ENCODE results near the gene DSTYK.

The DSTYK gene

GRCh38 chr1:205199090-205199930, 12.2 kb downstream of the DSTYK start:
- Histone ChIP-seq H3K27me3 (replicated peaks; ENCODE audit: insufficient read depth, low read length) (no peaks in the 10 kb centered on the region), H3K27ac (ENCODE audit: low read length) (no peak overlapping the region), H3K9ac (ENCODE audit: low read length) (no peak overlapping the region), H3K4me1 (ENCODE audit: low read length) (no peaks in the 10 kb centered on the region), H2AFZ (ENCODE audit: low read length) (no peak overlapping the region), H3F3A (ENCODE audit: insufficient read depth, low read length) (no peaks in the 10 kb centered on the region), H3K79me2 (ENCODE audit: low read length) (peaks cover 75% of the 10 kb centered on the region), H3K4me3 (ENCODE audit: low read length) (no peak overlapping the region), H3K9me3 (replicated peaks; ENCODE audit: insufficient read depth, low read length) (no peaks in the 10 kb centered on the region), H4K20me1 (ENCODE audit: insufficient read depth, low read length) (no peaks in the 10 kb centered on the region), H3K9me2 (replicated peaks; ENCODE audit: insufficient read depth, low read length) (no peaks in the 10 kb centered on the region), H3K36me3 (replicated peaks; ENCODE audit: insufficient read depth, low read length) (no peaks in the 10 kb centered on the region), H3K4me2 (ENCODE audit: low read depth, low read length) (no peak overlapping the region)
- no peak for DNase-seq
- TF ChIP-seq EZH2 (optimal IDR thresholded peaks at IDR 0.05; ENCODE audit: low read depth, low read length) = no peak
- TF ChIP-seq EZH2phosphoT487 (IDR thresholded peaks at IDR 0.05; ENCODE audit: low read length) = no peak
- TF ChIP-seq CTCF (IDR thresholded peaks at IDR 0.05; ENCODE audit: low read length) = no peak

GRCh38 chr1:205192287-205192686, 19.2 kb downstream of the DSTYK start:
- Histone ChIP-seq H3F3A (ENCODE audit: insufficient read depth, low read length) (no peaks in the 10 kb centered on the region), H3K36me3 (replicated peaks; ENCODE audit: insufficient read depth, low read length) (no peaks in the 10 kb centered on the region), H3K4me3 (ENCODE audit: low read length) (no peak overlapping the region), H3K79me2 (ENCODE audit: low read length) (peaks cover 68% of the 10 kb centered on the region), H3K27me3 (replicated peaks; ENCODE audit: insufficient read depth, low read length) (no peaks in the 10 kb centered on the region), H3K9ac (ENCODE audit: low read length) (no peak overlapping the region), H4K20me1 (ENCODE audit: insufficient read depth, low read length) (no peaks in the 10 kb centered on the region), H2AFZ (ENCODE audit: low read length) (no peak overlapping the region), H3K4me2 (ENCODE audit: low read depth, low read length) (no peak overlapping the region), H3K9me2 (replicated peaks; ENCODE audit: insufficient read depth, low read length) (no peaks in the 10 kb centered on the region), H3K9me3 (replicated peaks; ENCODE audit: insufficient read depth, low read length) (no peaks in the 10 kb centered on the region), H3K27ac (ENCODE audit: low read length) (no peak overlapping the region), H3K4me1 (ENCODE audit: low read length) (no peaks in the 10 kb centered on the region)
- no peak for TF ChIP-seq CTCF (IDR thresholded peaks at IDR 0.05; ENCODE audit: low read length)
- no peak for TF ChIP-seq EZH2 (optimal IDR thresholded peaks at IDR 0.05; ENCODE audit: low read depth, low read length)
- TF ChIP-seq EZH2phosphoT487 (IDR thresholded peaks at IDR 0.05; ENCODE audit: low read length) = no peak
- DNase-seq = no peak

- DNase-seq = no peak
- Histone ChIP-seq H3F3A (ENCODE audit: insufficient read depth, low read length) (no peaks in the 10 kb centered on the region), H3K9me3 (replicated peaks; ENCODE audit: insufficient read depth, low read length) (no peaks in the 10 kb centered on the region), H3K4me1 (ENCODE audit: low read length) (no peaks in the 10 kb centered on the region), H3K9ac (ENCODE audit: low read length) (no peak overlapping the region), H3K79me2 (ENCODE audit: low read length) (peaks cover 70% of the 10 kb centered on the region), H3K36me3 (replicated peaks; ENCODE audit: insufficient read depth, low read length) (no peaks in the 10 kb centered on the region), H3K4me3 (ENCODE audit: low read length) (no peak overlapping the region), H3K27me3 (replicated peaks; ENCODE audit: insufficient read depth, low read length) (no peaks in the 10 kb centered on the region), H3K9me2 (replicated peaks; ENCODE audit: insufficient read depth, low read length) (no peaks in the 10 kb centered on the region), H4K20me1 (ENCODE audit: insufficient read depth, low read length) (no peaks in the 10 kb centered on the region), H3K4me2 (ENCODE audit: low read depth, low read length) (no peak overlapping the region), H3K27ac (ENCODE audit: low read length) (no peak overlapping the region), H2AFZ (ENCODE audit: low read length) (no peak overlapping the region)
- TF ChIP-seq CTCF (IDR thresholded peaks at IDR 0.05; ENCODE audit: low read length) = no peak
- TF ChIP-seq EZH2 (optimal IDR thresholded peaks at IDR 0.05; ENCODE audit: low read depth, low read length) = no peak
- no peak for TF ChIP-seq EZH2phosphoT487 (IDR thresholded peaks at IDR 0.05; ENCODE audit: low read length)
Observed at GRCh38 chr1:205191622-205192021, 19.9 kb downstream of the DSTYK start.

All from MM.1S (cell line).